Activated CD4-positive, alpha-beta T cell treated with anti-CD3 and anti-CD28 coated beads, Interleukin-2, amount 50 U/mL, for 48 hours (primary cell): ENCODE data around the gene SCAMP5.
A peak's percentile ranks its signal among the peaks of the same experiment; 100 is the strongest.

Experiments used
- DNase-seq, 2 experiments: peaks; one replicate each; pipeline ENCODE4 v3.0.0-alpha.2; 2020

Gene SCAMP5

DNA sequence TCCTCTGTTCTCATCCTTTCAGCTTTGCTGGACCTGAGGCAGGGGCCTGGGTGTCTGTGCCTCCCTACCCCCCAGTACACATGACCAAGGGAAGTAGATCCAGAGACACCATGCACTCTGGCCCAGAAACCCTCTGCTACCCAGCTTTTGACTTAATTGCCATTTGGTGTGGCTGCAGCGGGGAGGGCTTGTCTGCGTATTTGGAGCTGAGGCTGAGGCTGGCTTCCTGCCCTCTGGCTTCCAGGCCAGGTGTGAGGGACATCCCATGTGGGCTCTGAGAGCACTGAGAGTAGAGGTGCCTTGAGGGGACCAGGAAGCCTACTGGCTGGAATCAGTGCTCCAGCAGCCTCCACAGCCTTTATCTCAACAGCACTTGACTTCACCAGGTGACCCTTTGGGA lies 54.9 kb downstream of the SCAMP5 start:
- DNase-seq: no peak

DNA sequence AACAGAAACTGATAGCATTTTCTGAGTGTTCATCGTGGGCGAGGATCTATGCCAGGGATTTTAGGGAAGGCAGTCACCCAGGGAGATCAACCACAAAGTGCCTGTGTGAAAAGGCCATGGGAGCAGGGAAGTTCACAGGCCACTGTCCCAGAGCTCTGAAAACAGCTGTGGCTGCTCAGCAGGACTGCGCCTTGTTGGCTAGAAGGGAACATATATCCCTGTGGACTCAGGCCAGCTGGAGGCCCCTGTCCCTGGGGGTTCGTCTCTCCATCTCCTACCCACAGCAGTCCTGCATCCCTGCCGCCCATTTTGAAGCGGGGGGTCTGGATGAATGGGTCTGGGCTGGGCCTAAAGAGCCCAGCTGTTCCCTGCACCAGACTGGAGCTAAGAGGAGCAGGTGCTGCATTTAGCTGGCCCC lies 55.8 kb downstream of the SCAMP5 start:
- no peak for DNase-seq

DNA sequence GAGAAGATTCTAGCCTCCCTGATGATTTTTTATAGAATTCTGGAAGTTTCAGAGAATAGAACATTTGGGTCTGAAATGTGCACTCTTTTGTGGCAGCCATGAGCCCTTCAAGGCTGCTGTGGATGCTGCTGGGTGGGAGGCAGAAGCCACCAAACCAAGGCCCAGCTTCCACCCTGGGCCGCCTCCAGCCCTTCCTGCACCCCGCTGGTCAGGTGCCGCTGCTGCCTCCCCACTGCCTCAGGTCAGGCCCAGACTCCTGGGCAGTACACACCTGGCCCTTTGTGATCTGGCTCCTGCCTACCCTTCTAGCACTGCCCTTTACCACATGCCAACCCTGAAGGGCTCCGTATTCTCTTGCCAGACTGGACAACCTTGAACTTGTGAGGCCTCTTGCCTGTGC lies 56.3 kb downstream of the SCAMP5 start:
- no peak for DNase-seq

DNA sequence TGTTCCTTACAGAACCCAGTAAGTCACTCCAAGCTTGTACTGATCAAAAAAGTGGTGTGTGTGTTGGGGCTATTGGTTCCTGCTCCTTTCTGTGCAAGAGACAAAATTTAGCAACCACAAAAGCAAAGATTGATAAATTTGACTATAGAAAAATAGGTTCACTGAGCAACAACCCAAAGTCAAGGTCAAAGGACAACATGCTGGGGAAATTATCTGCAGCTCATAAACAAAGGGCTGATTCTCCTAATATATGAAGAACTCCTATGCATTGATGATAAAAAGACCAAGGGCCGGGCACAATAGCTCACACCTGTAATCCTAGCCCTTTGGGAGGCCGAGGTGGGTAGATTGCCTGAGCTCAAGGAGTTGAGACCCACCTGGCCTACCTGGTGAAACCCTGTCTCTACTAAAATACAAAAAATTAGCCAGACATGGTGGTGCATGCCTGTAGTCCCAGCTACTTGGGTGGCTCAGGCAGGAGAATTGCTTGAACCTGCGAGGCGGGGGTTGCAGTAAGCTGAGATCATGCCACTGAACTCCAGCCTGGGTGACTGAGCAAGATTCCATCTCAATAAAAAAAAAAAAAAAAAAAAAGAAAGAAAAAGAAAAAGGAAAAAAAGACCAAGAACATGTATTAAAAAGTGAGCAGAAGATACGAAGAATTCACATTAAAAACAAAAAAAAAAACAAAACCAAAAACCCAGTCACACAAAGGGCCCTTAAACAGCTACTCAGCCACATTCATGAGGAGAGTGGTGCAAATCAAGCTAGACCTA lies 57.8 kb downstream of the SCAMP5 start:
- DNase-seq: no peak

DNA sequence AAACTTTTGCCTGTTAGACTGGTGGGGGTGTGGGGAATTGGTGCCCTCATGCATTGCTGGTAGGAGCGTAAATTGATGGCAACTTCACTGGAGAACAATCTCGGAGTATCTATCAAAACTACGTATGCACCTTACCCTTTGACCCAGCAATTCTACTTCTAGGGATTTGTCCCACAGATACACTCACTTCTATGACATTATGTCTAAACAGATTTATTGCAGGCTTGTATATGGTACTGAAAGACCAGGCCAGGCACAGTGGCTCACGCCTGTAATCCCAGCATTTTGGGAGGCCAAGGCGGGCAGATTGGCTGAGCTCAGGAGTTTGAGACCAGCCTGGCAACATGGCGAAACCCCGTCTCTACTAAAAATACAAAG lies 58.4 kb downstream of the SCAMP5 start:
- DNase-seq: no peak

DNA sequence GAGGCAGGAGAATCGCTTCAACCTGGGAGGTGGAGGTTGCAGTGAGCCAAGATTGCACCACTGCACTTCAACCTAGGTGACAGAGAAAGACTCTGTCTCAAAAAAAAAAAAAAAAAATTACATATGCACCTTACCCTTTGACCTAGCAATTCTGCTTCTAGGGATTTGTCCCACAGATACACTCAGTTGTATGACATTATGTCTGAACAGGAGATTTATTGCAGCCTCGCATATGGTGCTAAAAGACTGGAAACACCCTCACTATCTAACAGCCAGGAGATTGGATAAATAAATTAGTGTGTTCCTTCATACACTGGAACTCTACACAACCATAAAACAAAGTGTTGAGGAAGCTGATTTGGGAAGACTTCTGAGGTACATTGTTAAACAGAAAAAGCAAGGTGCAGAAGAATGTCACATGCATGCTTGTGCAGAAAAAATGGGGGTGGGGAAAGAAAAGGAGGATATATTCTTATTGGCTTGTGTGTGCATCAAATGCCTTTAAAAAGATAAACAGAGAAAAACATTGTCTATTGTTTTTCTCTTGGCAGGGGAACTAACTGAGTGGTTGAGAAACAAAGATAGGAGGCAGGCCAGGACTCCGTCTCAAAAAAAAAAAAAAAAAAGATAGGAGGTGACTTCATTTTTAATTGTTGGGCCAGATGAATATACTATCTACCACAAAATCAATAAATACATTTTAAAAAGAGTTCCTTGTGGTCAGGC lies 59.0 kb downstream of the SCAMP5 start:
- no peak for DNase-seq

DNA sequence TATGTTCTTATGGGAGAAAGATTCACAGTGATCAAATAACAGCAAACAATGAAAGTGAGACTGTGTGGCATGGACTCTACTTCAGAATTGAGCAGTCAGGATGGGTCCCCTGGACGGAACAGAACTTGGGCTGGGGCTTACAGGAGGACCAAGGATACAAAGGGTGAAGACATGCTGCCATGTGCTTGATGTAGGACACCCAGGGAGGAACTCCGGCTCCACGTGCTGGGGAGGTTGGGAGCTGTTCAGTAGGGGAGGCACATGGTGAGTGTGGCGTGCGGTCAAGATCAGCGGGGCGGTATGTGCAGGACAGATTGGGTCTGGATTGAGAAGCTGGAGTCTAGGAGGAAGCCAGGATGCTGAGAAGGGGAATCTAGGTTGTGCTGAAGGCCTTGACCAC lies 60.7 kb downstream of the SCAMP5 start:
- no peak for DNase-seq

DNA sequence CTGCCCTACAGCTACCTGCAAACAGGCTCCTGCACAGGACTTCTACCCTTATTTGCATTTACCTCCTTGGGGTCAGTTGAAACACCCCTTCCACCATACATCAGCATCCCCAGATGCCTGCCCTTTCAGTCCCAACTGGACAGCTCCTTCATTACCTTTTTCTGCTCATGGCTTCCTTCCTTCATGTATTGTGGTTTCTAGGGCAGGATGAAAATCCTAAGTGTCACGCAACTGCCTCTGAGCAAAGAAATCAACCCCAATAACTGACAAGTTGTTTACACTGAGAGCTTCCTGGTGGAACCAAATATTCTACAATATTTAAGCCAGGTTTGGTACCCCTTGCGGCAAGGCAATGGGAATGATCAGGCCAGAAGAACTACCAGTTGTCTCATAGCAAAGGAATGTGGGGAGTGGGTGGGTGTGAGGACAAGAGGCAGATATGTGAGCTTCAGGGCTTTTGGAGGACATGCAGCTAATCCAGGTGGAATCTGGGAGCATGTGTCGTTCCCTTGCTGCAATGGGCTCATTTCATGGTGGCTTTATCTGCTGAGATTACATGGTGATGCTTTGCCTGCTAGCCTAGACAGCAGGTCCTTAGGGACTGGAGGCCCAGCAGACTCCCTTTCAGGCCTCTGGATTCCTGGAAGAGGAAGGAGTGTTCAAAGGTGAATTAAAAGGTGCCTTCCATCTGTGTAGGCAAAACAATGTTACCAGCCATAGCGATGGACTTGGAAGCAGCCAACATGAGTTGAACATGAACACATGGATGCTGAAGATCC lies 63.0 kb downstream of the SCAMP5 start:
- DNase-seq: no peak

DNA sequence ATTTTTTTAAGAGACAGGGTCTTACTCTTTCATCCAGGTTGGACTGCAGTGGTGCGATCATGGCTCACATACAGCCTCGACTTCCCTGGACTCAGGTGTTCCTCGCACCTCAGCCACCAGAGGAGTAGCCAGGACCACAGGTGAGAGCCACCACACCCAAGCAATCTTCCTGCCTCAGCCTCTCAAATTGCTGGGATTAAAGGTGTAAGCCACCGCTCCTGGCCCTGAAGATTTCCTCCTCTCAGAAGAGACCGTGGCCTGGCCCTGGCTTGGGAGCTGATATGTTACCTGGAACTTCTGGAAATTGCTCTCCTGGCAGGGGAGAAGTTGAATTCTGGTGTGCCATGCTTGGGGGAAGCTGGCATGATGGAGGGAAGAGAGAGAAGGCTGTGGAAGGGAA lies 64.2 kb downstream of the SCAMP5 start:
- DNase-seq: no peak

DNA sequence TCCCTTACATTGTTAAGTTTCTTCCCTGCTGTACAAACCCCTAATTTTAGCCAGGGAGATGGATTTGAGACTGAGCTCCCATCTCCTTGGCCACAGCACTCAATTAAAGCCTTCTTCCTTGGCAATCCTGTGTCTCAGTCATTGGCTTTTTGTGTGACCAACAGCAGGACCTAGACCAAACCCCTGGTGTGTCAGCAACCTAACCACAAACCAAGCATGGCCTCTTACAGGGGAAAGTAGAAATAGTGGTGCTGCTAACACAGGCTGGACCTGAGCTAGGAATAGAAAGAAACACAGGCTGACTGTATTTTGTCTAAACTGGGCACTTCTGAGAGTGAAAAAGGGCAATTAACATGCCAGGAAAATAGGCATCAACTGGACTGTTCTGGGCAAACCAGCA lies 65.9 kb downstream of the SCAMP5 start:
- peak in 1 of 2 experiments; percentile 8 for DNase-seq

DNA sequence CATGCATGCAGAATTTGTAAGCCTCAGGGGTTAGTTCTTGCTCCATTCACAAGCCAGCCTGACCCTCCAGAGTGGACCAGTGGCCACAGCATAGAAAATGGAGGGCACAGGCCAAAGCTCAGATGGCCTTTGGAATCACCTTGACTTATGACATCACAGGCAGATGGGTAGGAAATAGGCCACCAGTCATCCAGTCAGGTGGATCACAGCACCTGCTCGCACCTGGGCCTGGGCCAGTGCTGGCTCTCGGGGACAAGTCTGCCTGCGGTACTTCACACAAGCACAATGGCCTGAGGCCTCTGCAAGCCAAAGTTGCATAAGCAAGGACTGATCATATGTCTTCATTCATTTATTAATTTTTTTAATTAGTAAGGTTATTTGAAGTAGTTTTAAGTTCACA lies 67.3 kb downstream of the SCAMP5 start:
- DNase-seq: peak in 1 of 2 experiments; percentile 0

DNA sequence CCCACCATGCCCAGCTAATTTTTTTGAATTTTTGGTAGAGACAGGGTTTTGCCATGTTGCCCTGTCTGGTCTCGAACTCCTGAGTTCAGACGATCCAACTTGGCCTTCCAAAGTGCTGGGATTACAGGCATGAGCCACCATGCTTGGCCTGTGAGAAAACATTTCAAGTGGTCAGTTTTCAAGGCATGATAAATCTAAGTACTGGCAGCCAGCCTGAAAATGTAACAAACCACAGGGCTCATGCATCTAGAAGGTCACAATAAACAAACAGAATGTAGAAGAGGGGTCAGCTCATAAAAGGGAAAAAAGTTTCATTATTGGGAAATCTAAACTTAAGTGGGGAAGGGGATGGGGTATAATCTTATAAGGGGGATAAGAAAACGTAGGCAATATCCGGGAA lies 68.0 kb downstream of the SCAMP5 start:
- no peak for DNase-seq

DNA sequence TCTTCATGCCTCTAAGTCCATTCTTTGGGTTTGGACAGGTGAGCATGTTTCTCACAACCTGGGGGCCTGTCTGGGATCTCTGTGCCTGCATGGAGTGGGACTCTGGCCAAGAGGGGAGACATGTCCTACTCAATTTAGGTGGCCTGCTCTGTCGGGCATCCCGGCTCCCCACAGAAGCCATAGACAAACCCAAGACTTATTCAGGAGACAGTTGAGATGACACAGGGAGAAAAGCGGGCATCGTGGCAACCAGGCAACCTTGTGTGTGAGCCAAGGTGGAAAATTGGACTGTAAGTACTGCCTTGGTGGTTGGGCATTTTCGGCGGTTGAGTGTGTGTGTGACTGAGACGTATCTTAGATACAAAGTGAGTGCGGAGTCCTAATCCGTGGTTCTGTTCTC lies 68.5 kb downstream of the SCAMP5 start:
- DNase-seq: peak in 1 of 2 experiments; percentile 1

DNA sequence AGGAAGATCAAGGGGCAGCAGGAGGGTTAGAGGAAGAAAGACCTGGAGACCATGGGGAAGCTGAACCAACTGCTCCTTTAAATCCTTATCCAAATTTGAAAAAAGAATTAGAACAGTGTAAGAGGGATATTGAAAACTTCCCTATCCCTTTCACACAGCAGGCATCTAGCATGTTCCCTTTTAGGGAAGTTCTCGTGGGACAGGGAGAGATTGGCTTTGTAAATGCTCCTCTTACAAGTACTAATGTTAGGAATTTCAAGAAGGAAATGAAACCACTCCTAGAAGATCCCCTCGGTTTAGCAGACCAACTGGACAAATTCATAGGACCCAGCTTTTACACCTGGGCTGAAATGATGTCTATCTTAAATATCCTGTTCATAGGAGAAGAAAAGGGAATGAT lies 69.5 kb downstream of the SCAMP5 start:
- no peak for DNase-seq

DNA sequence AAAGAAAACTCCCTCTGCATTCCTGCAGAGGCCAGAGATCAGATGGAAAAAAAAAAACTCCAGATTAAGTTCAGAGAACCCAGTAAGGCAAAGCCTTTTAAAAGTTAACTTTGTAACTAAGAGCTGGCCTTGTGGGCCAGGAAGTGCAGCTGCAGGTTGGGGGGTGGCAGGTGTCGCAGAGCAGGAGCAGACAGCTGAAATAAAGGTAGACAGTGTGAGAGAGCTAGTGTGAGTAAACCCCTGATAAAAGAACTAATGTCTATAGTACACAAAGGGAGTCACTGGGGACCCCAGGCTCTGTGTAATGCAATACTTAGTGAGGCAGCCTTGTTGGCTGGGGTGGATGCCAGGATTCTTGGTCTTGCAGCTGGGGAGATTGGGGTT lies 70.1 kb downstream of the SCAMP5 start:
- DNase-seq: peak in 1 of 2 experiments; percentile 2

- DNase-seq: peak in 1 of 2 experiments; percentile 1
Measured at GRCh38 chr15:75065851-75066509, 70.6 kb downstream of the SCAMP5 start.

GRCh38 chr15:75067123-75067830 lies 71.9 kb downstream of the SCAMP5 start:
- peak; percentile 33 to 55 for DNase-seq

GRCh38 chr15:75068748-75069147 lies 73.4 kb downstream of the SCAMP5 start:
- peak in 1 of 2 experiments; percentile 0 for DNase-seq

- peak in 1 of 2 experiments; percentile 3 for DNase-seq
Measured at GRCh38 chr15:75069301-75069925, 74.0 kb downstream of the SCAMP5 start.

- DNase-seq: peak in 1 of 2 experiments; percentile 0
Measured at GRCh38 chr15:75070674-75071073, 75.3 kb downstream of the SCAMP5 start.
